HG02571 (cell line): ENCODE measurements around the gene GPATCH2L.

Experiments
- ATAC-seq: cut with Tn5 transposase; IDR thresholded peaks from one replicate; pipeline ENCODE4 v1.9.1; 2021; ENCODE audit warnings: mild to moderate bottlenecking, moderate library complexity; ENCODE audit not compliant: unreplicated experiment

The GPATCH2L gene

GRCh38 chr14:76252471-76252870 is 100.7 kb downstream of the GPATCH2L start:
- ATAC-seq, result no peak

DNA sequence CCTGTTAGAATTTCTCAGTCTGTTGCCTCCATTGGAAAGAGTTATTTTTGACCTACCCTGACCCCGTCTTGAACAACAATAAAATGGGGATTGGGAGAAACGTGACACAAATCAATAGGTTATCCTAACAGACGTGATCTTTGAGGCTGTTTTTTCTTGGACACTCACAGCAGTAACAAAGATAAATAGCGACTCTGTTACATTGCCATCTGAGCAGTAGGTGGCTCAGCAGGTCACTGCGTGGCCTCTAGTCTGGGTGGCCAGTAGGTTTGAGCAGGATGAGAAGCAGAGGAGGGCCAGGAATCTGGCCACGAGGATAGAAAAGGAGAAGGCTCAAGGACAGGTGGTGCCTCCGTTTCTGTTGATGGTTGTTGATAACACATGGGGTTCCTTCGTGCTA is 101.4 kb downstream of the GPATCH2L start:
- ATAC-seq, result no peak

DNA sequence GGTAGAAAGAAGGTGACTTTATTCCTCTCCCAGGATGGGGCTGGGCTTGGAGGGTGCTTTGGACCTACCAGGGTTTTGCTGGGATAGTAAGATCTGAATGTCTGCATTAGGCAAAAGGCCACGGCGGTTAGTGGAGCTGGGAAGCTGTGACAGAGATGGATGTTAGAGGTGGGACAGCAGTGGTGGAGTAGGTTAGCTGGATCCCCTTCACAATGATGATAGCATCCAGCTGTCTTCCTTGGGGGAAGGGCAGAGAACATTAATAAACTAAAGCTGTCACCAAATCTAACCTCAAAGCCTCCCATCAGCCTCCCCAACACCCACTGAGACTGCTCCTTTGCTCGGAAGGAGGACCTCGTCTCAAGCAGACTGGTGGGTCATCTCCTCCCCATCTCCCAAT is 104.8 kb downstream of the GPATCH2L start:
- ATAC-seq, result no peak

DNA sequence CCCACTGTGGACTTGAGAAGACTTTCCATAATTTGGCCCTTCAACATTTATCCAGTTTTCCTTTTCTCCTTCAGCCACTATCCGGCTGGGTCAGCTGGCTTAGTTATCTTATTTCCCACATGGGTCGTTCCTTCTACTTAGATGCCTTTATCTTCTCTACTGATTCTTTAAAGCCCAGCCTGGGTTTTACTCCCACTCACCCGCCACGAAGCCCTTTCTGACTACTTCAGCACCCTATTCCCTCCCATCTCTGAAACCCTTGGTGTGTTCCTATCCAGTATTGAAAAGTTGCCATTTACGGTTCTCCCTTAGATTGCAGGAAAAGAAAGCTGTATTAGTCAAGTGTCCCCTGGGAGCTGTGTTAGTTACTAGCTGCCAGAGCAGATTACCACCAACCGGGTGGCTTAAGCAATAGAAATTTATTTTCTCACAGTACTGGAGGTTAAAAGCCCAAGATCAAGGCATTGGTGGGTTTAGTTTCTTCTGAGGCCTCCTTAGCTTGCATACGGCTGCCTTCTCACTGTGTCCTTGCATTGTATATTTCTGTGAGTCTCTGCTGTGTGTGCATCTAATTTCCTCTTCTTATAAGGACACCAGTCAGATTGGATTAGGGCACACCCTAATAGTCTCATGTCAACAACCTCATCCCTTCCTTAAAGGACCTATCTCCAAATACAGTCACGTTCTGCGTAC is 105.5 kb downstream of the GPATCH2L start:
- ATAC-seq, result no peak

DNA sequence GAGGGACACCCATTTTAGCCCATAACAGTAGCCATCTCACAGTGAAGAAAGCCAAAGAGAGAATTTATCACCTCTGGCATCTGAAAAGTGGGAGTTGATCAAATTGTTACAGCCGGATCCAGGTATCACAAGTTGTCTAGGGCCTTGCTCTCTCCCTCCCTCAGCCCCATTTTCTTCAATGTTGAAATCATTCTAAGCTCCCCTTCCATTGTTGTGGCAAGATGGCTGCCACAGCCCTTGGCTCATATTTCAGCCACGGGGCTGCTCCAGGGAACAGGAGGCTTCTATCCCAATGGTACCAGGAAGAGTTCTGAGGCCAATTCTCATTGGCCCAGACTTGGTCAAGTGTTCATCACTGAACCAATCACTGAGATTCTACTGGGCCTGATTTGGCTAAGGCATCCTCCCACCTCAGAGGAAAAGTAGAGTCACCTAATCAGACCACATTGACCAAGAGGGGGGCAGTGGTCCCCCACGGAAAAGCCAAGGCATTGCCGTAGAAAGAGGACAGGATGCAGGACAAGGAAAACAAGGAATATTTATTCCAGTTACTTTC is 106.2 kb downstream of the GPATCH2L start:
- ATAC-seq, result no peak

- no peak for ATAC-seq
Observed at GRCh38 chr14:76259029-76259735, 107.5 kb downstream of the GPATCH2L start.

GRCh38 chr14:76260749-76261148 is 109.0 kb downstream of the GPATCH2L start:
- no peak for ATAC-seq

DNA sequence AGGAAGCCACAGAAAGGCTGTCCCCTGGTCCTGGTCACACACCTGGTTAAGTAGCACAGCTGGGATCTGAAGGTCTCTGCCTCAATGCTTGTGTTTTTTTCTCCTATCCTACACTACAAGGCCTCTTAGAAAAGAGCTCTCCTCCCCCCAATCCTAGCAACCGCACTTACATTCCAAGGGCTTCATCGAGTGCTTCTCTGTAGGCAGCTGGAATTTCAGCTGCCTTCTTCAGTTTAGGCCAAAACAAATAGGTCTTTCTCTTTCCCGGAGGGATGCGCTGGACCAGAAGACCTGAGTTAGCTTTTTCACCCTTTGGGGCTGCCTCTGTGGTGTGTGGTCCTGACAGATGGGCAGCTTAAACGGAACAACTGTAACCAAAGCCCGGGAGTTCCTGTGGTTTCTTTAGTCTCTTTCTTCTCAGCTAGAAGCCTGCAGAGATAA is 109.7 kb downstream of the GPATCH2L start:
- ATAC-seq, result no peak

GRCh38 chr14:76262641-76263040 is 110.9 kb downstream of the GPATCH2L start:
- no peak for ATAC-seq
